Right lobe of liver (tissue), 4 donors: Measurements from ENCODE around the gene B3GALNT2.

ENCODE experiments used
- CTCF ChIP-seq, 4 donors: fragments of 200-600 bp in 3 of 4; fragments of 450-650 bp in 1 of 4; IDR thresholded peaks; one replicate each; pipeline versions ENCODE4 v1.5.1 to v1.8.0; 2016 to 2022; ENCODE audit warnings: antibody characterized with exemption in 4 of 4, mild to moderate bottlenecking in 2 of 4
- POLR2A ChIP-seq: fragments of 450-650 bp; IDR thresholded peaks from one replicate; pipeline ENCODE4 v1.6.1; 2017; ENCODE audit warnings: antibody characterized with exemption, mild to moderate bottlenecking
- donor health status: DM: no; HTN: no; CAD: no.
- donor health status: DM: no; HTN: no; CAD: no.
- donor health status: DM: no; HTN: yes; CAD: no.

- TF ChIP-seq CTCF (IDR thresholded peaks at IDR 0.05) (no peak), POLR2A (no peak)
Measured at GRCh38 chr1:235421751-235422150, 82.5 kb downstream of the B3GALNT2 start.
